ENCODE results near the gene MGMT.
A peak's percentile ranks its signal among the peaks of the same experiment; 100 is the strongest.

The MGMT gene

GRCh38 chr10:129628823-129629222 is 161.8 kb downstream of the MGMT start:
- no peak for DNase-seq

GRCh38 chr10:129629911-129630310 is 162.9 kb downstream of the MGMT start:
- no peak for DNase-seq

GRCh38 chr10:129631006-129631405 is 164.0 kb downstream of the MGMT start:
- DNase-seq: no peak

GRCh38 chr10:129631870-129632623 is 165.0 kb downstream of the MGMT start:
- no peak for DNase-seq

- DNase-seq: no peak
Observed at GRCh38 chr10:129637010-129637409, 170.0 kb downstream of the MGMT start.

GRCh38 chr10:129637846-129638245 is 170.8 kb downstream of the MGMT start:
- peak in 2 of 14 donors; percentile 6 to 65 for DNase-seq

- no peak for DNase-seq
Observed at GRCh38 chr10:129641351-129641750, 174.3 kb downstream of the MGMT start.

- DNase-seq: no peak
Observed at GRCh38 chr10:129641982-129642381, 174.9 kb downstream of the MGMT start.

GRCh38 chr10:129642427-129642826 is 175.4 kb downstream of the MGMT start:
- no peak for DNase-seq

- DNase-seq: no peak
Observed at GRCh38 chr10:129643266-129643665, 176.2 kb downstream of the MGMT start.

GRCh38 chr10:129645487-129645886 is 178.4 kb downstream of the MGMT start:
- DNase-seq: no peak

GRCh38 chr10:129646973-129647372 is 179.9 kb downstream of the MGMT start:
- DNase-seq: no peak

GRCh38 chr10:129647590-129647989 is 180.5 kb downstream of the MGMT start:
- DNase-seq: no peak

- DNase-seq: no peak
Observed at GRCh38 chr10:129648856-129649255, 181.8 kb downstream of the MGMT start.

GRCh38 chr10:129652021-129652420 is 185.0 kb downstream of the MGMT start:
- no peak for DNase-seq

GRCh38 chr10:129652521-129653201 is 185.6 kb downstream of the MGMT start:
- no peak for DNase-seq

GRCh38 chr10:129653428-129653827 is 186.4 kb downstream of the MGMT start:
- no peak for DNase-seq

- DNase-seq: no peak
Observed at GRCh38 chr10:129653861-129654260, 186.8 kb downstream of the MGMT start.

- DNase-seq: no peak
Observed at GRCh38 chr10:129654461-129654860, 187.4 kb downstream of the MGMT start.

GRCh38 chr10:129655007-129655678 is 188.1 kb downstream of the MGMT start:
- no peak for DNase-seq

GRCh38 chr10:129655679-129656031 is 188.6 kb downstream of the MGMT start:
- no peak for DNase-seq

GRCh38 chr10:129656642-129657041 is 189.6 kb downstream of the MGMT start:
- no peak for DNase-seq

- no peak for DNase-seq
Observed at GRCh38 chr10:129657297-129658017, 190.4 kb downstream of the MGMT start.
